HUDEP-2 (cell line): ENCODE data around the gene SUSD2.
A peak's percentile ranks its signal among the peaks of the same experiment; 100 is the strongest.
"Not testable (repeated sequence)": the region's sequence is repeated elsewhere in the genome, so short reads cannot be mapped to it uniquely, and the experiment has no call there.

ENCODE experiments used
- DNase-seq, 76 experiments: peaks; one replicate each; lab custom pipeline; 2025; ENCODE audit not compliant: unreplicated experiment in 76 of 76; lab: John Stamatoyannopoulos, UW

Gene SUSD2, protein sequence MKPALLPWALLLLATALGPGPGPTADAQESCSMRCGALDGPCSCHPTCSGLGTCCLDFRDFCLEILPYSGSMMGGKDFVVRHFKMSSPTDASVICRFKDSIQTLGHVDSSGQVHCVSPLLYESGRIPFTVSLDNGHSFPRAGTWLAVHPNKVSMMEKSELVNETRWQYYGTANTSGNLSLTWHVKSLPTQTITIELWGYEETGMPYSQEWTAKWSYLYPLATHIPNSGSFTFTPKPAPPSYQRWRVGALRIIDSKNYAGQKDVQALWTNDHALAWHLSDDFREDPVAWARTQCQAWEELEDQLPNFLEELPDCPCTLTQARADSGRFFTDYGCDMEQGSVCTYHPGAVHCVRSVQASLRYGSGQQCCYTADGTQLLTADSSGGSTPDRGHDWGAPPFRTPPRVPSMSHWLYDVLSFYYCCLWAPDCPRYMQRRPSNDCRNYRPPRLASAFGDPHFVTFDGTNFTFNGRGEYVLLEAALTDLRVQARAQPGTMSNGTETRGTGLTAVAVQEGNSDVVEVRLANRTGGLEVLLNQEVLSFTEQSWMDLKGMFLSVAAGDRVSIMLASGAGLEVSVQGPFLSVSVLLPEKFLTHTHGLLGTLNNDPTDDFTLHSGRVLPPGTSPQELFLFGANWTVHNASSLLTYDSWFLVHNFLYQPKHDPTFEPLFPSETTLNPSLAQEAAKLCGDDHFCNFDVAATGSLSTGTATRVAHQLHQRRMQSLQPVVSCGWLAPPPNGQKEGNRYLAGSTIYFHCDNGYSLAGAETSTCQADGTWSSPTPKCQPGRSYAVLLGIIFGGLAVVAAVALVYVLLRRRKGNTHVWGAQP

GRCh38 chr22:24181088-24181995 is at the start of gene SUSD2:
Gene SUSD2 (plus strand): TSS chr22:24181487. CDS start chr22:24181520, 33 bp downstream.
- DNase-seq, result peak in 4 of 76 experiments; percentile 7 to 14 (median 10)

DNA sequence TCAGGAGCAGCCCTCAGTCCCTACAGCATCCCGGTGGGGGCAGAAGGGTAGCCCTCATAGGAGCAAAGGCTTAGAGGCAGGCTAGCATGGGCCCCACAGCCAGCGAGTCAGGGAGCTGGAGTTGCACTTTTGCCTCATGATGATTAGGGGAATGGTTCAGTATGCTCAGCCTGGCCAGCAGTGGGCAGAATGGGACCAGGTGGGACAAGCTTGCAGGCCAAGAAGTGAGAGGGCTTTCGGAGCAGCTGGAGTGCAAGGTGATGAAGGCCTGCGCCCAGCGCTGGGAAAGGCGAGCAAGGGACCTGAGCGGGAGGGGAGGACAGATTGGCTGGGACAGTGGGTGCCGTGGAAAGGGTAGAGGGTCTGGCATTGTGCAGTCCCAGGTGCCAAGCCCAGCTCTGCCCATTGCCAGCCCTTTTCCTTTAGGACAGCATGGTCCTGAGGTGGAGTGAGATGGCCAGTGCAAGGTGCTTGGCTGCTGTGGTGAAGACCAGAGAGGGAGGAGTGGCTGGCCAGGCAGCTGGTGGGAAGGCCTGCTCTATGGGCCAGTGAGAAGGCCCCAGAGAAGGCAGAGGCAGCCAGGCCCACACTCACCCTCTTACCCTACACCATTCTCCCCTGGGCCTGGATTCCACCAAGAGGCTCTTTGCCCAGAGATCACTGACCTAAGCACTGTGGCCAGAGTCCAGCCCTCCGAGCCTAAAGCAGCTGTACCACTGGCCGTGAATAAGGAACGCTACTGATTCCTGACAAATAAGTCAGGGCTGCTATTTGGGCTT is 47.9 kb upstream of the SUSD2 start:
- DNase-seq, result no peak

DNA sequence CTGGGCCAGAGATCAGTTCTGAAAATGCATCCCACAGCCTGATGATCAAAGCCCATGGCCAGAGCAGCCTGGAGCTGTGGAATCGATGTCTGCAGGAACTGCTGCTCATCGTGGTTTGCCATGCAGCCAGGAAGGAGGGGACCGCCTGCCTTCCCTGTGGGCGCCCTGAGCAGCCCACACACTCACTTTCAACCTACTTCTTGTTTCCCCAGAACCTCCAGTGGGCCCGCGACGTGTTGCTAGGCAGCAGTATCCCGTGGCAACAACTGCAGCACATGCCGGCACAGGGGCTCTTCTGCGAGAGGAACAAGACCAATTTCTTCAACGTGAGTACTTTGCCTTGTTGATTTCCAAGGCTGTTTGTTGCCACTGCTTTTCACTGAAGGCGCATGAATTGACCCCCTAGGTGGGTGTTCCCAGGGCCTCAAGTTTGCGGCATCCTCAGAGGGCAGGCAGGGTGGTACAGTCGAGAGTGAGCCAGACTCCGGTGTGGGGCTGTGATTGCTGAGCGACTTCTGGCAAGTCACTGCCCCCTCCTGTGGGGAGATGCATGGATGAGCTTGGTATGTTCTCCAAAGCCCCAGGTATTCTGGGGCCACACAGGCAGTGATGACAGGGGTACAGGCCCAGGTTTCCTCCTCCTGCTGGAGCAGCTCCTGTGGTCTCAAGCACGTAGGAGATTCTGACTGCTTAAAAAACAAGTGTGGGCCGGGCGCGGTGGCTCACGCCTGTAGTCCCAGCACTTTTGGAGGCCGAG is 47.0 kb upstream of the SUSD2 start:
- DNase-seq, result peak in 1 of 76 experiments; percentile 12

GRCh38 chr22:24136533-24136932 is 44.8 kb upstream of the SUSD2 start:
- DNase-seq, result not testable (repeated sequence)

GRCh38 chr22:24137595-24137994 is 43.7 kb upstream of the SUSD2 start:
- no peak for DNase-seq

DNA sequence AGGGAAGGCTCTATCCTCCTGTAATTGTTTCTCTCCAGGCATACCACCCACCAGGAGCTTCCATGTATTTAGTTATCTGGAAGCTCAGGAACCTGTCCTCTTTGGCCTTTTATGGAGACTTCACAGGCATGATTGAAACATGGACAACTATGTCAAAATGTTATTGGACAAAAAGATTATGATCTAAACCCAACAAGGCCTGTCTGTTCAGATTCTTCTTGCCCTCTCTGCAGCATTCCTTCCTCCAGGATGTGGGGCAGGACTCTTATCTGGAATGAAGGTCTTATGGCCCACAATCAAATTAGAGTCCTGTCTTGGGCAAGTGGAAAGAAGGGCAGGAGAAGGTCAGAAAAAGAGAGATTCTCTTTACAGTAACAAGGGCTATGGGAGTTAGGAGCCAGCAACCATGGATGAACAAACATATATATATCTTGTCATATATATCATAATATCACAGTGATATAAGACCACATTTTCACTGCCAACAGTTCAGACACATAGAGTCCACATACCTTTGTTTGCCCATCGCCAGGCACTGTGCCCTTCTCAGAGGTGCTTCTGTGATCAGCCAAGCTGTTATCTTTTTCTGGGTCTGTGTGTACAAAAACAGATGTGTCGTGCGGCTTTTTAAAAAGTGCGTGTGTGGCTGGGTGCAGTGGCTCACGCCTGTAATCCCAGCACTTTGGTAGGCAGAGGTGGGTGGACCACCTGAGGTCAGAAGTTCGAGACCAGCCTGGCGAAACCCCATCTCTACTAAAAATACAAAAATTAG is 42.5 kb upstream of the SUSD2 start:
- DNase-seq, result no peak

- no peak for DNase-seq
Observed at GRCh38 chr22:24140357-24140756, 40.9 kb upstream of the SUSD2 start.

DNA sequence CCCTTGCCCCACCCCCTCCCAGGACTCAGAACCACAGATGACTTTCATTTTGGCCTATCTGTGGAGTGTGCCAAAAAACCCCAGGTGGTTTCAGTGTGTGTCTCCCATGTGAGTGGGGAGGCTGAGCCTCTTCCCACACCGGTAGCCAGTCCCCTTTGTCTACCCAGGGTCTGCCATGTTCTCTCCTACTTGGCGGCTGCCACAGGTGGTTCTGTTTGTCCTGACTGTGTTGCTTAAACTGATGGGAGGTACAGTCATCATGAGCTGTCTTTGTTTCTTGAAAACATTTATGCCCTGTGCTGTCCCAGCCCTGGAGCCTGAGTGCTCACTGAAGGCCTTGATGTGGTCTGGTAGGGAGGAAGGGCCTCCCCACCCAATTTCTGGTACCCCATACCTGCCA is 39.7 kb upstream of the SUSD2 start:
- no peak for DNase-seq

DNA sequence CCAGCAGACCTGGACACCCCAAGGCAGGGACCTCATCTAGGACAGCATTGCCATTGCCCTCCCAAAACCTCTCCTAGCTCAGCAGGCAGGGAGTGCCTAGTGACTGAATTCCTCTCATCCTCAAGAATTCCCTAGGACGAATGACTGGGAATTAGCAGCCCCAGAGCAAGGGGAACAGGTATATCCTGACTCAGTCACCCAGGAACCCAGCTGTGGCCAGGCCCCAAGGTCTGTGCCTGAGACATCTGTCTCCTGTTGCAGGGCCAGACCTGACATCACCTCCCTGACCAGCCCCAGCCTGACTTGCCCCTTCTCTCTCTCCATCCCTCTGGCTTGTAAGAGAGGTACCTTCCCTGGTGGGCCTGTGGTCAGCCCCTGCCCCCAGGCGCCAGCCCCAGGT is 39.0 kb upstream of the SUSD2 start:
- DNase-seq, result no peak

GRCh38 chr22:24142831-24143230 is 38.5 kb upstream of the SUSD2 start:
- DNase-seq, result peak in 1 of 76 experiments; percentile 4

GRCh38 chr22:24144056-24144777 is 37.1 kb upstream of the SUSD2 start:
- no peak for DNase-seq

- no peak for DNase-seq
Observed at GRCh38 chr22:24144778-24145085, 36.6 kb upstream of the SUSD2 start.

GRCh38 chr22:24145446-24146193 is 35.7 kb upstream of the SUSD2 start:
- no peak for DNase-seq

GRCh38 chr22:24146194-24146616 is 35.1 kb upstream of the SUSD2 start:
- DNase-seq, result no peak

- DNase-seq, result no peak
Observed at GRCh38 chr22:24146791-24147353, 34.4 kb upstream of the SUSD2 start.

DNA sequence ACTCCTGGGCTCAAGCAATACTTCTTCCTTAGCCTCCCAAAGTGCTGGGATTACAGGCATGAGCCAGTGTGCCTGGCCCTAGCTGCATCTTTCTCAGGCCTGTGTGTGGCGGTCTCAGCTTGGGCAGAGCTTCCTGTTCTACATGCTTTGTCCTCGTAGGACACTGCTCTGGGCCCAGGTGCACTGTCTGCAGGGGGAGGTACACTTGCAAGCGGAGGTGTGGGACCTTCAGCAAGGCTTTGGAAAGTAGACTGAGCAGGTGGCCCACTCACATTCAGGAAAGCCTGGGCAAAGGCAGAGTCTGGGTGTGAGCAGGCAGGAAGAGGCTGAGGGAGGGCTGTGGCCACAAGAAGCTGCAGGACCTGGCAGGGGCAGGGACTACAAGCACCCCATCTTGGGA is 33.6 kb upstream of the SUSD2 start:
- no peak for DNase-seq
